Measurements from ENCODE around the gene C10orf67. TPM values are rescaled to one million over a fixed set of nuclear protein-coding genes. Genes with fewer than 3 reads are reported as not detected.

The C10orf67 gene
- total RNA-seq, 1 donor from 2014 or later: not detected

DNA sequence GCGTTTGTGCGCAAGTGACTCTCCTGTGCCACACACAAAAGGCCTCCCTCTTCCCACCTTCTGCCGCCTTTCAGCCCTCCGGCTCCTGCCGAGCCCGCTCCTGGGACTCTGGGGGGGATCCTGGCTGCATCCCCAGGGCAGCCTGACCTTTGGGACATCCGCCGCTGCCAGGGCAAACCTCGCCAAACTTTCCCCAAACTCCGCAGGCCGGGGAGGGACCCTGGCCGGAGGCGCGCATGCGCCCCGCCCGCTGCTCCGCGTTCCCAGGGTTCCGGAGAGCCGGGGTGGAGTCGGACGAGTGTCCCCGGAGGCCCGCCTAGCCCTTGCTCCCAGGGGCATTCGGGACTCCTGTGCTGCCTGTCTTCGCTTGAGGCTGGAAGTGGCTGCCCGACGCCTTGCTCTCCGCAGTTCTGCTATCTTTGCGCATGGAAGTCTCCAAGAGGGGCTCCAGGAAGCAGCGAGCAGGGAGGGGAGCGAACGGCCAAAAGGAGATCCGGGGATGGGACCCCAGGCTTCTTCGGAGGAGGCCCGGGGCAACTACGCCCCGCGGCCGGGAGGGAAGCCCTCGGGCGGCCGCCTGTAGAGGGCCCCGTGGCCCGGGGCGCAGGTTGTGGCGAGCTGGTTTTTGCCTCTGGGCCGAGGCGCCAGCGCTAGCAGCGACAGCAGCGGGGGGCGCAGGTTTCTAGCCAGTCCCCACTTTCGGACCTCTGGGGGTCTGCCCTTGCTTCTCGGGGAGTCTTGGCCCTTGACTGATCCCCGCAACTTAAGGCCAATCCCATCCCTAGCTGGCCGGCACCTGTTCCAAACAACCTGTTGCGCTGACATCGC is 145.4 kb downstream of the C10orf67 start:
- no peak for TF ChIP-seq CTCF (IDR thresholded peaks at IDR 0.05)
- no peak for TF ChIP-seq POLR2AphosphoS5 (IDR thresholded peaks at IDR 0.05; ENCODE audit: insufficient read depth in 1 of 2, low read depth in 1 of 2)
- no peak for TF ChIP-seq POLR2A (IDR thresholded peaks at IDR 0.05)
- peak in 1 of 2 donors; percentile 58 for DNase-seq (ENCODE audit: extremely low spot score in 2 of 2)
- H3K27me3 ChIP-seq: no peaks in the 10 kb centered on the region
- intact Hi-C loops (cut with DNase I): no loop called here
- no peak overlapping the region for H3K27ac ChIP-seq
- no peaks in the 10 kb centered on the region for H3K9me3 ChIP-seq
- H3K36me3 ChIP-seq: no peaks in the 10 kb centered on the region
- H3K4me1 ChIP-seq: no peaks in the 10 kb centered on the region
- no peak overlapping the region for H3K4me3 ChIP-seq

- Histone ChIP-seq H3K4me3 (no peak overlapping the region), H3K4me1 (no peaks in the 10 kb centered on the region), H3K27ac (no peak overlapping the region), H3K27me3 (no peaks in the 10 kb centered on the region), H3K9me3 (no peaks in the 10 kb centered on the region), H3K36me3 (no peaks in the 10 kb centered on the region)
- TF ChIP-seq POLR2A (IDR thresholded peaks at IDR 0.05): no peak
- TF ChIP-seq CTCF (IDR thresholded peaks at IDR 0.05): no peak
- no peak for TF ChIP-seq POLR2AphosphoS5 (IDR thresholded peaks at IDR 0.05; ENCODE audit: insufficient read depth in 1 of 2, low read depth in 1 of 2)
- no peak for DNase-seq (ENCODE audit: extremely low spot score in 2 of 2)
- intact Hi-C loops (cut with DNase I): no loop called here
These were observed 146.0 kb downstream of the C10orf67 start for GRCh38 chr10:23198610-23198939.

GRCh38 chr10:23197416-23197861 is 147.2 kb downstream of the C10orf67 start:
- H3K4me3 ChIP-seq: no peak overlapping the region
- H3K9me3 ChIP-seq: no peaks in the 10 kb centered on the region
- no peaks in the 10 kb centered on the region for H3K36me3 ChIP-seq
- TF ChIP-seq POLR2AphosphoS5 (IDR thresholded peaks at IDR 0.05; ENCODE audit: insufficient read depth in 1 of 2, low read depth in 1 of 2) (no peak), CTCF (IDR thresholded peaks at IDR 0.05) (no peak), POLR2A (IDR thresholded peaks at IDR 0.05) (no peak)
- H3K4me1 ChIP-seq: no peaks in the 10 kb centered on the region
- H3K27ac ChIP-seq: no peak overlapping the region
- peak in 1 of 2 donors; percentile 29 for DNase-seq (ENCODE audit: extremely low spot score in 2 of 2)
- intact Hi-C loops (cut with DNase I): no loop called here
- H3K27me3 ChIP-seq: no peaks in the 10 kb centered on the region

GRCh38 chr10:23196915-23197314 is 147.7 kb downstream of the C10orf67 start:
- H3K27me3 ChIP-seq: no peaks in the 10 kb centered on the region

More at GRCh38 chr10:23196915-23197314, 147.7 kb downstream of the C10orf67 start:
- peak in 1 of 2 donors; percentile 56 for DNase-seq (ENCODE audit: extremely low spot score in 2 of 2)
- no peaks in the 10 kb centered on the region for H3K9me3 ChIP-seq
- H3K27ac ChIP-seq: no peak overlapping the region
- no peaks in the 10 kb centered on the region for H3K36me3 ChIP-seq
- TF ChIP-seq POLR2AphosphoS5 (IDR thresholded peaks at IDR 0.05; ENCODE audit: insufficient read depth in 1 of 2, low read depth in 1 of 2) (no peak), POLR2A (IDR thresholded peaks at IDR 0.05) (no peak), CTCF (IDR thresholded peaks at IDR 0.05) (no peak)
- H3K4me1 ChIP-seq: no peaks in the 10 kb centered on the region
- intact Hi-C loops (cut with DNase I): no loop called here
- no peak overlapping the region for H3K4me3 ChIP-seq
